Upper lobe of left lung (tissue), 4 donors: ENCODE results near the gene ACO1.

Source experiments
- EP300 ChIP-seq, 4 donors: sonication (generic); formaldehyde crosslinking; IDR thresholded peaks; one replicate each; pipeline ENCODE4 v1.5.1; 2017; ENCODE audit warnings: antibody characterized with exemption in 4 of 4, control low read depth in 2 of 4
- POLR2A ChIP-seq, 4 donors: fragments of 450-650 bp; IDR thresholded peaks; one replicate each; pipeline ENCODE4 v1.5.1; 2016 to 2017; ENCODE audit warnings: antibody characterized with exemption in 4 of 4, mild to moderate bottlenecking in 2 of 4
- POLR2AphosphoS5 ChIP-seq, 2 donors: sonication (generic); formaldehyde crosslinking; IDR thresholded peaks; one replicate each; pipeline ENCODE4 v1.5.1; 2017; ENCODE audit warnings: antibody characterized with exemption in 2 of 2
- TF ChIP-seq, protein P1 (sequence below), 6 experiments: fragments of 450-650 bp in 4 of 6; fragments of 200-600 bp in 2 of 6; sonication (generic) in 2 of 6; IDR thresholded peaks; one replicate each; pipeline ENCODE4 v1.5.1; 2016 to 2019; ENCODE audit warnings: antibody characterized with exemption in 6 of 6

DNA sequence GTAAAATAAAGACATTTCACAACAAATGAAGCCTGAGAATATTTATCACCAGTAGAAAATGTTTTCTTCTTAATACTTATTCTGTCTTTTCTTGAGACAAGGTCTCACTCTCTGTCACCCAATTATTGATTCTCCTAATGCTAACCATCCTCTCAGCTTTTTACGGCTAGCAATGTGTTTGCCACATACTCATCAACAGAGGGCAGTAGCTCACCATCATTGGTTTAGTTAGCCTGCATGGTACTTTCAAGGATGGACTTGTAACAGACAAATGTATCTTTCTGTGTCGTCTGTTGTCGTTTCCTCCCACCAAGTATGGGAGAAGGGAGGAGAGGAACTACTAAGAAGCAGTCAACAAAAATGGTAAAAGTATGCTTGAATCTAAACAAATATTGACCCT lies 5.9 kb upstream of the ACO1 start:
- TF ChIP-seq, protein P1, sequence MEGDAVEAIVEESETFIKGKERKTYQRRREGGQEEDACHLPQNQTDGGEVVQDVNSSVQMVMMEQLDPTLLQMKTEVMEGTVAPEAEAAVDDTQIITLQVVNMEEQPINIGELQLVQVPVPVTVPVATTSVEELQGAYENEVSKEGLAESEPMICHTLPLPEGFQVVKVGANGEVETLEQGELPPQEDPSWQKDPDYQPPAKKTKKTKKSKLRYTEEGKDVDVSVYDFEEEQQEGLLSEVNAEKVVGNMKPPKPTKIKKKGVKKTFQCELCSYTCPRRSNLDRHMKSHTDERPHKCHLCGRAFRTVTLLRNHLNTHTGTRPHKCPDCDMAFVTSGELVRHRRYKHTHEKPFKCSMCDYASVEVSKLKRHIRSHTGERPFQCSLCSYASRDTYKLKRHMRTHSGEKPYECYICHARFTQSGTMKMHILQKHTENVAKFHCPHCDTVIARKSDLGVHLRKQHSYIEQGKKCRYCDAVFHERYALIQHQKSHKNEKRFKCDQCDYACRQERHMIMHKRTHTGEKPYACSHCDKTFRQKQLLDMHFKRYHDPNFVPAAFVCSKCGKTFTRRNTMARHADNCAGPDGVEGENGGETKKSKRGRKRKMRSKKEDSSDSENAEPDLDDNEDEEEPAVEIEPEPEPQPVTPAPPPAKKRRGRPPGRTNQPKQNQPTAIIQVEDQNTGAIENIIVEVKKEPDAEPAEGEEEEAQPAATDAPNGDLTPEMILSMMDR (IDR thresholded peaks at IDR 0.05): peak; percentile 58 to 80 (median 64)
- TF ChIP-seq EP300 (IDR thresholded peaks at IDR 0.05): no peak
- no peak for TF ChIP-seq POLR2A (IDR thresholded peaks at IDR 0.05)
- TF ChIP-seq POLR2AphosphoS5 (IDR thresholded peaks at IDR 0.05): no peak
